MM.1S (cell line): ENCODE data around the gene PRR19.
"Not testable (repeated sequence)": the region's sequence is repeated elsewhere in the genome, so short reads cannot be mapped to it uniquely, and the experiment has no call there.

ENCODE experiments used
- DNase-seq: peaks from one replicate; pipeline ENCODE4 v3.0.0-alpha.2; 2015
- H2AFZ ChIP-seq: fragments of 300-600 bp; sonication (generic); 2 replicates; pipeline ENCODE4 v1.6.0; 2016; ENCODE audit warnings: antibody characterized with exemption, low read length
- H3F3A ChIP-seq: fragments of 300-600 bp; sonication (generic); 2 replicates; pipeline ENCODE4 v1.6.1; 2016; ENCODE audit warnings: mild to moderate bottlenecking, antibody characterized with exemption, low read length, moderate library complexity, mixed read lengths; ENCODE audit not compliant: insufficient read depth
- H3K27ac ChIP-seq: fragments of 300-600 bp; sonication (generic); 2 replicates; pipeline ENCODE4 v1.5.1; 2016; ENCODE audit warnings: mild to moderate bottlenecking, low read length
- H3K27me3 ChIP-seq: fragments of 300-600 bp; sonication (generic); replicated peaks from 2 replicates; pipeline ENCODE4 v1.6.0; 2016; ENCODE audit warnings: low read length; ENCODE audit not compliant: insufficient read depth
- H3K36me3 ChIP-seq: fragments of 300-600 bp; sonication (generic); replicated peaks from 2 replicates; pipeline ENCODE4 v1.6.1; 2016; ENCODE audit warnings: mild to moderate bottlenecking, low read length, mixed read lengths; ENCODE audit not compliant: insufficient read depth
- H3K4me1 ChIP-seq: fragments of 300-600 bp; sonication (generic); 2 replicates; pipeline ENCODE4 v1.6.1; 2016; ENCODE audit warnings: low read length, mixed read lengths
- H3K4me2 ChIP-seq: fragments of 300-600 bp; sonication (generic); 2 replicates; pipeline ENCODE4 v1.6.0; 2016; ENCODE audit warnings: low read depth, low read length
- H3K4me3 ChIP-seq: fragments of 300-600 bp; sonication (generic); 2 replicates; pipeline ENCODE4 v1.5.1; 2016; ENCODE audit warnings: low read length, mixed read lengths
- H3K79me2 ChIP-seq: fragments of 300-600 bp; sonication (generic); 2 replicates; pipeline ENCODE4 v1.6.1; 2016; ENCODE audit warnings: mixed run types, low read length, mixed read lengths
- H3K9ac ChIP-seq: fragments of 300-600 bp; sonication (generic); 2 replicates; pipeline ENCODE4 v1.6.1; 2016; ENCODE audit warnings: low read length, mixed read lengths
- H3K9me2 ChIP-seq: fragments of 300-600 bp; sonication (generic); replicated peaks from 2 replicates; pipeline ENCODE4 v1.6.1; 2016; ENCODE audit warnings: mild to moderate bottlenecking, low read length, mixed read lengths; ENCODE audit not compliant: insufficient read depth
- H3K9me3 ChIP-seq: fragments of 300-600 bp; sonication (generic); replicated peaks from 2 replicates; pipeline ENCODE4 v1.6.1; 2016; ENCODE audit warnings: mild to moderate bottlenecking, low read length, mixed read lengths; ENCODE audit not compliant: insufficient read depth
- H4K20me1 ChIP-seq: fragments of 300-600 bp; sonication (generic); 2 replicates; pipeline ENCODE4 v1.6.1; 2016; ENCODE audit warnings: mild to moderate bottlenecking, low read length, moderate library complexity, mixed read lengths; ENCODE audit not compliant: insufficient read depth
- CTCF ChIP-seq: fragments of 300-600 bp; sonication (generic); IDR thresholded peaks from 2 replicates; pipeline ENCODE4 v1.5.1; 2016; ENCODE audit warnings: antibody characterized with exemption, low read length, mixed read lengths
- EZH2 ChIP-seq: fragments of 300-600 bp; sonication (generic); optimal IDR thresholded peaks from 2 replicates; pipeline ENCODE3; 2017; ENCODE audit warnings: low read depth, mild to moderate bottlenecking, antibody characterized with exemption, low read length, mixed read lengths
- EZH2phosphoT487 ChIP-seq: fragments of 300-600 bp; sonication (generic); IDR thresholded peaks from 2 replicates; pipeline ENCODE4 v1.6.1; 2018; ENCODE audit warnings: antibody characterized with exemption, low read length

Gene PRR19

GRCh38 chr19:42328854-42329253, 26.9 kb downstream of the PRR19 start:
- Histone ChIP-seq H3K27ac (no peak overlapping the region), H3K9me2 (no peaks in the 10 kb centered on the region), H3K79me2 (peaks cover 20% of the 10 kb centered on the region)

GRCh38 chr19:42330241-42330711, 28.3 kb downstream of the PRR19 start:
- H3K4me1 ChIP-seq: no peaks in the 10 kb centered on the region
- no peak overlapping the region for H3K9ac ChIP-seq
- H3K9me2 ChIP-seq: no peaks in the 10 kb centered on the region
- H3F3A ChIP-seq: no peaks in the 10 kb centered on the region
- H3K4me2 ChIP-seq: no peak overlapping the region
- TF ChIP-seq EZH2phosphoT487 (no peak), CTCF (no peak), EZH2 (no peak)
- peaks cover 20% of the 10 kb centered on the region for H3K79me2 ChIP-seq
- H3K9me3 ChIP-seq: no peaks in the 10 kb centered on the region
- H3K36me3 ChIP-seq: no peaks in the 10 kb centered on the region
- DNase-seq: no peak
- H2AFZ ChIP-seq: no peak overlapping the region
- H3K27ac ChIP-seq: no peak overlapping the region
- H4K20me1 ChIP-seq: no peaks in the 10 kb centered on the region
- no peak overlapping the region for H3K4me3 ChIP-seq
- no peaks in the 10 kb centered on the region for H3K27me3 ChIP-seq

More at GRCh38 chr19:42328854-42329253, 26.9 kb downstream of the PRR19 start:
- Histone ChIP-seq H3K36me3 (no peaks in the 10 kb centered on the region), H3K4me3 (no peak overlapping the region), H3K9ac (no peak overlapping the region), H3K4me1 (no peaks in the 10 kb centered on the region), H3K4me2 (no peak overlapping the region), H3F3A (no peaks in the 10 kb centered on the region), H4K20me1 (no peaks in the 10 kb centered on the region), H3K9me3 (no peaks in the 10 kb centered on the region), H3K27me3 (peaks cover 5% of the 10 kb centered on the region), H2AFZ (no peak overlapping the region)
- TF ChIP-seq CTCF (no peak), EZH2 (no peak), EZH2phosphoT487 (no peak)
- DNase-seq: no peak

DNA sequence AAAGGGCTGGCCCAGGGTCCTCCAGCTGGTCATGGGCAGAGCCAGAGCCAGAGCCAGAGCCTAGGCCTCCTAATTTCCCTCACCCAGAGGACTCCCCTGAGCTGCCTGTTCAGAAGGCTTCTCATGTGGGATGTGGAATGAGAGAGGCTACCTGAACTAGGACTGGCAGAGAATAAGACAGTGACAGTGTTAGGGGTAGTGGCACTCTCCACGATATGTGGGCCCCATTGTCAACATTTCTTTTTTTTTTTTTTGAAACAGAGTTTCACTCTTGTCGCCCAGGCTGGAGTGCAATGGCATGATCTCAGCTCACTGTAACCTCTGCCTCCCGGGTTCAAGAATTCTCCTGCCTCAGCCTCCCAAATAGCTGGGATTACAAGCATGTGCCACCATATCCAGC, 29.4 kb downstream of the PRR19 start:
- H3K27me3 ChIP-seq, H3K4me2 ChIP-seq, H3K9me3 ChIP-seq, H3F3A ChIP-seq, H3K4me1 ChIP-seq, H3K27ac ChIP-seq, H3K9ac ChIP-seq, H3K9me2 ChIP-seq, H2AFZ ChIP-seq, DNase-seq, H3K4me3 ChIP-seq, H3K36me3 ChIP-seq, H4K20me1 ChIP-seq: not testable (repeated sequence)
- peaks cover 12% of the 10 kb centered on the region for H3K79me2 ChIP-seq

GRCh38 chr19:42332059-42332458, 30.1 kb downstream of the PRR19 start:
- no peaks in the 10 kb centered on the region for H3K9me3 ChIP-seq
- no peaks in the 10 kb centered on the region for H3K36me3 ChIP-seq
- no peaks in the 10 kb centered on the region for H3K27me3 ChIP-seq
- H4K20me1 ChIP-seq: no peaks in the 10 kb centered on the region
- no peak overlapping the region for H2AFZ ChIP-seq
- H3K9ac ChIP-seq: no peak overlapping the region
- H3K4me1 ChIP-seq: no peaks in the 10 kb centered on the region
- H3K4me3 ChIP-seq: no peak overlapping the region
- H3K27ac ChIP-seq: no peak overlapping the region
- DNase-seq: no peak
- no peak for TF ChIP-seq EZH2phosphoT487
- TF ChIP-seq CTCF: no peak
- TF ChIP-seq EZH2: no peak
- no peaks in the 10 kb centered on the region for H3F3A ChIP-seq
- H3K4me2 ChIP-seq: no peak overlapping the region
- H3K9me2 ChIP-seq: no peaks in the 10 kb centered on the region
- H3K79me2 ChIP-seq: peaks cover 5% of the 10 kb centered on the region; the same call in 1 of the 2 replicates
